GM12875 (cell line): ENCODE data around the gene PIK3R1.

Experiments
- H3K4me3 ChIP-seq: one replicate; pipeline ENCODE4 v1.5.1; 2011; ENCODE audit warnings: low read depth, low read length, control low read depth
- TF ChIP-seq, protein P1 (sequence below): IDR thresholded peaks from 2 replicates; pipeline ENCODE4 v1.5.1; 2011; ENCODE audit warnings: low read depth, mild to moderate bottlenecking, control low read depth, inconsistent platforms, low read length, moderate library complexity, borderline replicate concordance; ENCODE audit not compliant: insufficient read depth

The PIK3R1 gene

GRCh38 chr5:68255305-68256120 is 40.0 kb downstream of the PIK3R1 start:
- H3K4me3 ChIP-seq, result no peak overlapping the region
- TF ChIP-seq, protein P1, sequence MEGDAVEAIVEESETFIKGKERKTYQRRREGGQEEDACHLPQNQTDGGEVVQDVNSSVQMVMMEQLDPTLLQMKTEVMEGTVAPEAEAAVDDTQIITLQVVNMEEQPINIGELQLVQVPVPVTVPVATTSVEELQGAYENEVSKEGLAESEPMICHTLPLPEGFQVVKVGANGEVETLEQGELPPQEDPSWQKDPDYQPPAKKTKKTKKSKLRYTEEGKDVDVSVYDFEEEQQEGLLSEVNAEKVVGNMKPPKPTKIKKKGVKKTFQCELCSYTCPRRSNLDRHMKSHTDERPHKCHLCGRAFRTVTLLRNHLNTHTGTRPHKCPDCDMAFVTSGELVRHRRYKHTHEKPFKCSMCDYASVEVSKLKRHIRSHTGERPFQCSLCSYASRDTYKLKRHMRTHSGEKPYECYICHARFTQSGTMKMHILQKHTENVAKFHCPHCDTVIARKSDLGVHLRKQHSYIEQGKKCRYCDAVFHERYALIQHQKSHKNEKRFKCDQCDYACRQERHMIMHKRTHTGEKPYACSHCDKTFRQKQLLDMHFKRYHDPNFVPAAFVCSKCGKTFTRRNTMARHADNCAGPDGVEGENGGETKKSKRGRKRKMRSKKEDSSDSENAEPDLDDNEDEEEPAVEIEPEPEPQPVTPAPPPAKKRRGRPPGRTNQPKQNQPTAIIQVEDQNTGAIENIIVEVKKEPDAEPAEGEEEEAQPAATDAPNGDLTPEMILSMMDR, result no peak

GRCh38 chr5:68257210-68257609 is 41.7 kb downstream of the PIK3R1 start:
- H3K4me3 ChIP-seq, result no peak overlapping the region
- TF ChIP-seq, protein P1, result no peak

DNA sequence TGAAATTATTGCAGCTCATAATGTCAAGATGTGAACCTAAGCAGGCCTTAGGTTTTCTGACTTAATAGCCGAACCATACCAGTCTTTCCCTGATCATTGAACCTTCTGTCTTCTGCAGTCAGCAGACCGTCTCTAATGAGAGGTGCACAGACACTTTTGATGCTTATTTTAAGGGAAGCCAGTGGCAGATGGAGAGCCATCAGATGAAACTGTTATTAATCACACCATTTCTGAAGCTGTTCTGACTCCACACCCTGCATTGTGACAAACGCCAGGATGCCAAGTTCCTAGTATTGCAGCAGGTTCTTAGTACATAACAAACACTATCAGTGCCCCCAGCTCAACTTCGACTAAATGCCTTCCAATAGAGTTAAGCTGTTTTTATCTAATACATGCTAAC is 43.0 kb downstream of the PIK3R1 start:
- H3K4me3 ChIP-seq, result no peak overlapping the region
- TF ChIP-seq, protein P1, result no peak

GRCh38 chr5:68259700-68260099 is 44.1 kb downstream of the PIK3R1 start:
- no peak overlapping the region for H3K4me3 ChIP-seq
- TF ChIP-seq, protein P1, result no peak

- TF ChIP-seq, protein P1, result no peak
- no peak overlapping the region for H3K4me3 ChIP-seq
These were observed 44.9 kb downstream of the PIK3R1 start for GRCh38 chr5:68260467-68260866.

DNA sequence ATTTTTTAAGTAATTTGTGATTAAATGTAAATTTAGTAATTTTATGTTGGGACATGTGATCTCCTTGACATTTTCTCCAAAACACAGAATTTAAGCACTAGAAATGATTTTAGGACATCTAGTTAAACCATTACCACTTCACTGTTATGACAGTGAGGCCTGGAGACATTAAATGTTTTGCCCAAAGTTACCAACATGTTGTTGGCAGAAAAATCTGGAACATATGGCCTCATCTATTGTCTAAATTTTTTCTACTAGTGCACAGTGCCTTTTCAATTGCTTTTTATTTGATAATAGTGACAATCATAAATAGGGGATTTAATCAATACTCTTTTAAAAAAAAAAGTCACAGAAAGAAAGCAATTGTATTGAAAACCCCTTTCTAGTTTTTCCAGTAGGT is 45.6 kb downstream of the PIK3R1 start:
- TF ChIP-seq, protein P1, result no peak
- H3K4me3 ChIP-seq, result no peak overlapping the region

DNA sequence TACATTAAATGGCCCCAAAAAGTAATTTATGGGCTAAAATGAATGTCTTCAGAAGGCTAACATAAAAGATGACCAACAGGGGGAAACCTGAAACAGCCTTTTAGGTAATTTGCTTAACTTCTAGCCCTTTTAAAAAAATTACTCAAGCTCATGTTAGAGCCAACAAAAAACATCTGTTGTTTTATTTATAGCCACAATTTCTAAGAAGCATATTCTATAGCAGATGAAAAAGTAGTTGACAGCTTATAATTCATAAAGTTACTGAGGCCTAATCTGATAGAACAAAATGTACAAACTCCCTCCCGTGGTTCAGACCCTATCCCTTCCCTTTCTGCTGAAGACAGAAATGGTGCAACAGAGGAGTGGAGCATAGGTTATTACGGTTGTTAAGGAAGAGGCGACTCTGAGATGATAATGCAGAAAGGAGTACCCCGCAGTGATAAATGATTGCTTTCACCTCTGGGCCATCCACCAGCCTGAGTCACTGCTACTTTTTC is 46.1 kb downstream of the PIK3R1 start:
- H3K4me3 ChIP-seq, result no peak overlapping the region
- TF ChIP-seq, protein P1, result no peak
